GM23338 (cell line): ENCODE results near the gene RAB11FIP3. TPM values are rescaled to one million over a fixed set of nuclear protein-coding genes. Genes with fewer than 3 reads are reported as not detected.

Experiments
- ATAC-seq: fragments of 200-7000 bp; cut with Tn5 transposase; 3 replicates; pipeline ENCODE4 v1.9.1; 2020
- DNase-seq: peaks from one replicate; pipeline ENCODE4 v3.0.0-alpha.2; 2015; ENCODE audit warnings: low spot score
- H2AFZ ChIP-seq: fragments of 200-600 bp; sonication (generic); 2 replicates; pipeline ENCODE4 v1.8.0; 2016; ENCODE audit warnings: antibody characterized with exemption, mild to moderate bottlenecking, moderate library complexity
- H3F3A ChIP-seq: fragments of 200-600 bp; sonication (generic); replicated peaks from 2 replicates; pipeline ENCODE4 v1.8.0; 2017; ENCODE audit warnings: antibody characterized with exemption, mixed run types, low read depth
- H3K27ac ChIP-seq: fragments of 200-600 bp; sonication (generic); 2 replicates; pipeline ENCODE4 v1.6.1; 2016; ENCODE audit warnings: low read depth
- H3K27me3 ChIP-seq: fragments of 200-600 bp; sonication (generic); 2 replicates; pipeline ENCODE4 v1.8.0; 2016; ENCODE audit warnings: mild to moderate bottlenecking, mixed run types, moderate library complexity; ENCODE audit not compliant: insufficient read depth
- H3K36me3 ChIP-seq: fragments of 200-600 bp; sonication (generic); 2 replicates; pipeline ENCODE4 v1.8.0; 2016; ENCODE audit warnings: mild to moderate bottlenecking; ENCODE audit not compliant: insufficient read depth
- H3K4me1 ChIP-seq: fragments of 200-600 bp; sonication (generic); 2 replicates; pipeline ENCODE4 v1.8.0; 2016; ENCODE audit warnings: mild to moderate bottlenecking, moderate library complexity; ENCODE audit not compliant: insufficient read depth
- H3K4me2 ChIP-seq: fragments of 200-600 bp; sonication (generic); 2 replicates; pipeline ENCODE4 v1.7.1; 2017; ENCODE audit warnings: mixed run types
- H3K4me3 ChIP-seq: fragments of 200-600 bp; sonication (generic); 2 replicates; pipeline ENCODE4 v1.6.1; 2016; ENCODE audit warnings: mixed run types
- H3K79me2 ChIP-seq: fragments of 200-600 bp; sonication (generic); replicated peaks from 2 replicates; pipeline ENCODE4 v1.8.0; 2017; ENCODE audit warnings: mild to moderate bottlenecking; ENCODE audit not compliant: insufficient read depth
- H3K9me2 ChIP-seq: fragments of 200-600 bp; sonication (generic); 2 replicates; pipeline ENCODE4 v1.8.0; 2017; ENCODE audit not compliant: insufficient read depth
- H4K20me1 ChIP-seq: fragments of 200-600 bp; sonication (generic); replicated peaks from 2 replicates; pipeline ENCODE4 v1.8.0; 2017; ENCODE audit warnings: mild to moderate bottlenecking; ENCODE audit not compliant: insufficient read depth
- H3K27ac Mint-ChIP-seq: 2 replicates; pipeline ENCODE4 v1.8.0; 2020; ENCODE audit warnings: inconsistent platforms, mild to moderate bottlenecking, moderate library complexity, mixed read lengths
- H3K27me3 Mint-ChIP-seq: 3 replicates; pipeline ENCODE4 v1.8.0; 2022; ENCODE audit warnings: low read depth, mild to moderate bottlenecking, moderate library complexity, mixed read lengths, inconsistent platforms; ENCODE audit not compliant: insufficient read depth, poor library complexity
- H3K36me3 Mint-ChIP-seq: 3 replicates; pipeline ENCODE4 v1.8.0; 2021; ENCODE audit warnings: low read depth, mild to moderate bottlenecking, inconsistent platforms, moderate library complexity, mixed read lengths
- H3K4me1 Mint-ChIP-seq: 3 replicates; pipeline ENCODE4 v1.8.0; 2020; ENCODE audit warnings: mild to moderate bottlenecking, inconsistent platforms, mixed read lengths
- H3K4me3 Mint-ChIP-seq: 3 replicates; pipeline ENCODE4 v1.8.0; 2021; ENCODE audit warnings: moderate library complexity, mild to moderate bottlenecking, inconsistent platforms, mixed read lengths
- H3K9me3 Mint-ChIP-seq: 3 replicates; pipeline ENCODE4 v1.8.0; 2020; ENCODE audit warnings: moderate library complexity, mild to moderate bottlenecking, inconsistent platforms, mixed read lengths
- CREB1 ChIP-seq: fragments of 250-450 bp; sonication (Bioruptor Pico); IDR thresholded peaks from 2 replicates; pipeline ENCODE4 v1.5.0; 2020; ENCODE audit warnings: low read depth, mild to moderate bottlenecking, moderate library complexity
- EZH2 ChIP-seq: fragments of 200-600 bp; sonication (generic); IDR thresholded peaks from one replicate; pipeline ENCODE4 v1.8.0; 2017; ENCODE audit warnings: antibody characterized with exemption, mild to moderate bottlenecking, low read depth; ENCODE audit not compliant: unreplicated experiment
- EZH2phosphoT487 ChIP-seq: fragments of 200-600 bp; sonication (generic); IDR thresholded peaks from one replicate; pipeline ENCODE4 v1.8.1; 2018; ENCODE audit warnings: antibody characterized with exemption; ENCODE audit not compliant: unreplicated experiment
- JUNB ChIP-seq: IDR thresholded peaks from one replicate; pipeline ENCODE4 v1.6.1; 2016; ENCODE audit warnings: antibody characterized with exemption; ENCODE audit not compliant: unreplicated experiment
- NANOG ChIP-seq: IDR thresholded peaks from 2 replicates; pipeline ENCODE4 v1.6.1; 2016; ENCODE audit warnings: antibody characterized with exemption, borderline replicate concordance
- POLR2AphosphoS5 ChIP-seq: IDR thresholded peaks from 2 replicates; pipeline ENCODE4 v1.6.1; 2016; ENCODE audit warnings: antibody characterized with exemption, low read depth
- STAT1 ChIP-seq: IDR thresholded peaks from one replicate; pipeline ENCODE4 v1.6.1; 2016; ENCODE audit warnings: antibody characterized with exemption; ENCODE audit not compliant: unreplicated experiment
- ZNF114 ChIP-seq: fragments of 250-450 bp; sonication (Bioruptor Pico); IDR thresholded peaks from 2 replicates; pipeline ENCODE4 v1.5.0; 2020; ENCODE audit warnings: mild to moderate bottlenecking, moderate library complexity
- ZNF331 ChIP-seq: fragments of 250-450 bp; sonication (Bioruptor Pico); IDR thresholded peaks from 2 replicates; pipeline ENCODE4 v1.5.0; 2020; ENCODE audit warnings: low read depth, mild to moderate bottlenecking, moderate library complexity
- polyA plus RNA-seq: library from polyadenylated mRNA; unstranded; fragments of >200 nt; fragmentation: Nextera tagmentation; extraction: Ambion mirVana; gene quantifications from 2 replicates; pipeline ENCODE4 v1.2.1, GENCODE V29; 2016
- total RNA-seq: library from RNA; depleted of rRNA; stranded (reverse); fragments of >200 nt; shearing (Covaris generic); gene quantifications from 2 replicates; pipeline ENCODE4 v1.2.3, GENCODE V29; 2014
- TF ChIP-seq, protein P1 (sequence below): IDR thresholded peaks from one replicate; pipeline ENCODE4 v1.6.1; 2018; ENCODE audit warnings: antibody characterized with exemption; ENCODE audit not compliant: unreplicated experiment
- TF ChIP-seq, protein P2 (sequence below): IDR thresholded peaks from 2 replicates; pipeline ENCODE4 v1.6.1; 2016; ENCODE audit warnings: antibody characterized with exemption
- TF ChIP-seq, protein P3 (sequence below), 2 experiments: fragments of 200-600 bp in 1 of 2; sonication (generic) in 1 of 2; conservative IDR thresholded peaks; 2 replicates each; pipeline versions ENCODE4 v1.5.1 to v1.6.1; 2016 to 2017; ENCODE audit warnings: antibody characterized with exemption in 2 of 2, low read depth in 2 of 2, mild to moderate bottlenecking in 2 of 2, moderate library complexity in 1 of 2
- TF ChIP-seq, protein P4 (sequence below): fragments of 250-450 bp; sonication (Bioruptor Pico); IDR thresholded peaks from 2 replicates; pipeline ENCODE4 v1.5.0; 2020; ENCODE audit warnings: mild to moderate bottlenecking, moderate library complexity

The RAB11FIP3 gene
- total and polyA plus RNA-seq, 2 experiments from 2014 or later, result 3.2 to 29.2 TPM

DNA sequence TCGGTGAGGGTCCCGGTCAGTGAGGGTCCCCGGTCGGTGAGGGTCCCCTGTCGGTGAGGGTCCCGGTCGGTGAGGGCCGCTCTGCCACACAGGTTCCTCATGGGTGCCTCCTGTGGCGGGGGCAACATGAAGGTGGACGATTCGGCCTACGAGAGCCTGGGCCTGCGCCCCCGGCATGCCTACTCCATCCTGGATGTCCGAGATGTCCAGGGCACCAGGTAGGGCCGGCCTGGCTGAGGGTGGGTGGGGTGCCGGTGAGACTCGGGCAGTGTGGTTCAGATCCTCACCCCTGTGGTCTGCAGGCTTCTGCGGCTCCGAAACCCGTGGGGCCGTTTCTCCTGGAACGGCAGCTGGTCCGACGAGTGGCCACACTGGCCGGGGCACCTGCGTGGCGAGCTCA is 125.8 kb downstream of the RAB11FIP3 start:
- no peak overlapping the region for H3K27ac Mint-ChIP-seq
- peaks cover 2% of the 10 kb centered on the region for H3K27me3 Mint-ChIP-seq
- H3K4me3 ChIP-seq, result no peak overlapping the region
- no peaks in the 10 kb centered on the region; the same call in 1 of the 2 replicates for H4K20me1 ChIP-seq
- no peaks in the 10 kb centered on the region for H3K27me3 ChIP-seq
- H3K36me3 Mint-ChIP-seq, result peaks cover 3% of the 10 kb centered on the region; the same call in 1 of the 3 replicates
- no peak for DNase-seq
- H3K27ac ChIP-seq, result no peak overlapping the region
- no peaks in the 10 kb centered on the region for H3K9me3 Mint-ChIP-seq
- ATAC-seq, result no peak
- H3K4me2 ChIP-seq, result no peak overlapping the region
- H3K4me3 Mint-ChIP-seq, result no peak overlapping the region
- no peaks in the 10 kb centered on the region for H3K4me1 ChIP-seq
- H3K36me3 ChIP-seq, result no peaks in the 10 kb centered on the region
- H2AFZ ChIP-seq, result no peak overlapping the region
- no peaks in the 10 kb centered on the region for H3K79me2 ChIP-seq
- no peaks in the 10 kb centered on the region for H3K9me2 ChIP-seq
- H3K4me1 Mint-ChIP-seq, result no peaks in the 10 kb centered on the region
- TF ChIP-seq, protein P1, sequence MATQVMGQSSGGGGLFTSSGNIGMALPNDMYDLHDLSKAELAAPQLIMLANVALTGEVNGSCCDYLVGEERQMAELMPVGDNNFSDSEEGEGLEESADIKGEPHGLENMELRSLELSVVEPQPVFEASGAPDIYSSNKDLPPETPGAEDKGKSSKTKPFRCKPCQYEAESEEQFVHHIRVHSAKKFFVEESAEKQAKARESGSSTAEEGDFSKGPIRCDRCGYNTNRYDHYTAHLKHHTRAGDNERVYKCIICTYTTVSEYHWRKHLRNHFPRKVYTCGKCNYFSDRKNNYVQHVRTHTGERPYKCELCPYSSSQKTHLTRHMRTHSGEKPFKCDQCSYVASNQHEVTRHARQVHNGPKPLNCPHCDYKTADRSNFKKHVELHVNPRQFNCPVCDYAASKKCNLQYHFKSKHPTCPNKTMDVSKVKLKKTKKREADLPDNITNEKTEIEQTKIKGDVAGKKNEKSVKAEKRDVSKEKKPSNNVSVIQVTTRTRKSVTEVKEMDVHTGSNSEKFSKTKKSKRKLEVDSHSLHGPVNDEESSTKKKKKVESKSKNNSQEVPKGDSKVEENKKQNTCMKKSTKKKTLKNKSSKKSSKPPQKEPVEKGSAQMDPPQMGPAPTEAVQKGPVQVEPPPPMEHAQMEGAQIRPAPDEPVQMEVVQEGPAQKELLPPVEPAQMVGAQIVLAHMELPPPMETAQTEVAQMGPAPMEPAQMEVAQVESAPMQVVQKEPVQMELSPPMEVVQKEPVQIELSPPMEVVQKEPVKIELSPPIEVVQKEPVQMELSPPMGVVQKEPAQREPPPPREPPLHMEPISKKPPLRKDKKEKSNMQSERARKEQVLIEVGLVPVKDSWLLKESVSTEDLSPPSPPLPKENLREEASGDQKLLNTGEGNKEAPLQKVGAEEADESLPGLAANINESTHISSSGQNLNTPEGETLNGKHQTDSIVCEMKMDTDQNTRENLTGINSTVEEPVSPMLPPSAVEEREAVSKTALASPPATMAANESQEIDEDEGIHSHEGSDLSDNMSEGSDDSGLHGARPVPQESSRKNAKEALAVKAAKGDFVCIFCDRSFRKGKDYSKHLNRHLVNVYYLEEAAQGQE, result no peak
- TF ChIP-seq, protein P2, sequence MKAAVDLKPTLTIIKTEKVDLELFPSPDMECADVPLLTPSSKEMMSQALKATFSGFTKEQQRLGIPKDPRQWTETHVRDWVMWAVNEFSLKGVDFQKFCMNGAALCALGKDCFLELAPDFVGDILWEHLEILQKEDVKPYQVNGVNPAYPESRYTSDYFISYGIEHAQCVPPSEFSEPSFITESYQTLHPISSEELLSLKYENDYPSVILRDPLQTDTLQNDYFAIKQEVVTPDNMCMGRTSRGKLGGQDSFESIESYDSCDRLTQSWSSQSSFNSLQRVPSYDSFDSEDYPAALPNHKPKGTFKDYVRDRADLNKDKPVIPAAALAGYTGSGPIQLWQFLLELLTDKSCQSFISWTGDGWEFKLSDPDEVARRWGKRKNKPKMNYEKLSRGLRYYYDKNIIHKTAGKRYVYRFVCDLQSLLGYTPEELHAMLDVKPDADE, result no peak
- no peak for TF ChIP-seq EZH2
- TF ChIP-seq JUNB, result no peak
- TF ChIP-seq, protein P3, sequence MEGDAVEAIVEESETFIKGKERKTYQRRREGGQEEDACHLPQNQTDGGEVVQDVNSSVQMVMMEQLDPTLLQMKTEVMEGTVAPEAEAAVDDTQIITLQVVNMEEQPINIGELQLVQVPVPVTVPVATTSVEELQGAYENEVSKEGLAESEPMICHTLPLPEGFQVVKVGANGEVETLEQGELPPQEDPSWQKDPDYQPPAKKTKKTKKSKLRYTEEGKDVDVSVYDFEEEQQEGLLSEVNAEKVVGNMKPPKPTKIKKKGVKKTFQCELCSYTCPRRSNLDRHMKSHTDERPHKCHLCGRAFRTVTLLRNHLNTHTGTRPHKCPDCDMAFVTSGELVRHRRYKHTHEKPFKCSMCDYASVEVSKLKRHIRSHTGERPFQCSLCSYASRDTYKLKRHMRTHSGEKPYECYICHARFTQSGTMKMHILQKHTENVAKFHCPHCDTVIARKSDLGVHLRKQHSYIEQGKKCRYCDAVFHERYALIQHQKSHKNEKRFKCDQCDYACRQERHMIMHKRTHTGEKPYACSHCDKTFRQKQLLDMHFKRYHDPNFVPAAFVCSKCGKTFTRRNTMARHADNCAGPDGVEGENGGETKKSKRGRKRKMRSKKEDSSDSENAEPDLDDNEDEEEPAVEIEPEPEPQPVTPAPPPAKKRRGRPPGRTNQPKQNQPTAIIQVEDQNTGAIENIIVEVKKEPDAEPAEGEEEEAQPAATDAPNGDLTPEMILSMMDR (conservative IDR thresholded peaks at IDR 0.05; ENCODE audit: low read depth in 2 of 2), result no peak
- TF ChIP-seq POLR2AphosphoS5, result no peak
- TF ChIP-seq, protein P4, sequence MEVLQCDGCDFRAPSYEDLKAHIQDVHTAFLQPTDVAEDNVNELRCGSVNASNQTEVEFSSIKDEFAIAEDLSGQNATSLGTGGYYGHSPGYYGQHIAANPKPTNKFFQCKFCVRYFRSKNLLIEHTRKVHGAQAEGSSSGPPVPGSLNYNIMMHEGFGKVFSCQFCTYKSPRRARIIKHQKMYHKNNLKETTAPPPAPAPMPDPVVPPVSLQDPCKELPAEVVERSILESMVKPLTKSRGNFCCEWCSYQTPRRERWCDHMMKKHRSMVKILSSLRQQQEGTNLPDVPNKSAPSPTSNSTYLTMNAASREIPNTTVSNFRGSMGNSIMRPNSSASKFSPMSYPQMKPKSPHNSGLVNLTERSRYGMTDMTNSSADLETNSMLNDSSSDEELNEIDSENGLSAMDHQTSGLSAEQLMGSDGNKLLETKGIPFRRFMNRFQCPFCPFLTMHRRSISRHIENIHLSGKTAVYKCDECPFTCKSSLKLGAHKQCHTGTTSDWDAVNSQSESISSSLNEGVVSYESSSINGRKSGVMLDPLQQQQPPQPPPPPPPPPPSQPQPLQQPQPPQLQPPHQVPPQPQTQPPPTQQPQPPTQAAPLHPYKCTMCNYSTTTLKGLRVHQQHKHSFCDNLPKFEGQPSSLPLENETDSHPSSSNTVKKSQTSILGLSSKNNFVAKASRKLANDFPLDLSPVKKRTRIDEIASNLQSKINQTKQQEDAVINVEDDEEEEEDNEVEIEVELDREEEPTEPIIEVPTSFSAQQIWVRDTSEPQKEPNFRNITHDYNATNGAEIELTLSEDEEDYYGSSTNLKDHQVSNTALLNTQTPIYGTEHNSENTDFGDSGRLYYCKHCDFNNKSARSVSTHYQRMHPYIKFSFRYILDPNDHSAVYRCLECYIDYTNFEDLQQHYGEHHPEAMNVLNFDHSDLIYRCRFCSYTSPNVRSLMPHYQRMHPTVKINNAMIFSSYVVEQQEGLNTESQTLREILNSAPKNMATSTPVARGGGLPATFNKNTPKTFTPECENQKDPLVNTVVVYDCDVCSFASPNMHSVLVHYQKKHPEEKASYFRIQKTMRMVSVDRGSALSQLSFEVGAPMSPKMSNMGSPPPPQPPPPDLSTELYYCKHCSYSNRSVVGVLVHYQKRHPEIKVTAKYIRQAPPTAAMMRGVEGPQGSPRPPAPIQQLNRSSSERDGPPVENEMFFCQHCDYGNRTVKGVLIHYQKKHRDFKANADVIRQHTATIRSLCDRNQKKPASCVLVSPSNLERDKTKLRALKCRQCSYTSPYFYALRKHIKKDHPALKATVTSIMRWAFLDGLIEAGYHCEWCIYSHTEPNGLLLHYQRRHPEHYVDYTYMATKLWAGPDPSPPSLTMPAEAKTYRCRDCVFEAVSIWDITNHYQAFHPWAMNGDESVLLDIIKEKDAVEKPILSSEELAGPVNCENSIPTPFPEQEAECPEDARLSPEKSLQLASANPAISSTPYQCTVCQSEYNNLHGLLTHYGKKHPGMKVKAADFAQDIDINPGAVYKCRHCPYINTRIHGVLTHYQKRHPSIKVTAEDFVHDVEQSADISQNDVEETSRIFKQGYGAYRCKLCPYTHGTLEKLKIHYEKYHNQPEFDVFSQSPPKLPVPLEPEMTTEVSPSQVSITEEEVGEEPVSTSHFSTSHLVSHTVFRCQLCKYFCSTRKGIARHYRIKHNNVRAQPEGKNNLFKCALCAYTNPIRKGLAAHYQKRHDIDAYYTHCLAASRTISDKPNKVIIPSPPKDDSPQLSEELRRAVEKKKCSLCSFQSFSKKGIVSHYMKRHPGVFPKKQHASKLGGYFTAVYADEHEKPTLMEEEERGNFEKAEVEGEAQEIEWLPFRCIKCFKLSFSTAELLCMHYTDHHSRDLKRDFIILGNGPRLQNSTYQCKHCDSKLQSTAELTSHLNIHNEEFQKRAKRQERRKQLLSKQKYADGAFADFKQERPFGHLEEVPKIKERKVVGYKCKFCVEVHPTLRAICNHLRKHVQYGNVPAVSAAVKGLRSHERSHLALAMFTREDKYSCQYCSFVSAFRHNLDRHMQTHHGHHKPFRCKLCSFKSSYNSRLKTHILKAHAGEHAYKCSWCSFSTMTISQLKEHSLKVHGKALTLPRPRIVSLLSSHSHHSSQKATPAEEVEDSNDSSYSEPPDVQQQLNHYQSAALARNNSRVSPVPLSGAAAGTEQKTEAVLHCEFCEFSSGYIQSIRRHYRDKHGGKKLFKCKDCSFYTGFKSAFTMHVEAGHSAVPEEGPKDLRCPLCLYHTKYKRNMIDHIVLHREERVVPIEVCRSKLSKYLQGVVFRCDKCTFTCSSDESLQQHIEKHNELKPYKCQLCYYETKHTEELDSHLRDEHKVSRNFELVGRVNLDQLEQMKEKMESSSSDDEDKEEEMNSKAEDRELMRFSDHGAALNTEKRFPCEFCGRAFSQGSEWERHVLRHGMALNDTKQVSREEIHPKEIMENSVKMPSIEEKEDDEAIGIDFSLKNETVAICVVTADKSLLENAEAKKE (CRISPR knock-in tag), result no peak
- TF ChIP-seq NANOG, result no peak
- no peak for TF ChIP-seq ZNF114
- no peak for TF ChIP-seq EZH2phosphoT487
- TF ChIP-seq STAT1, result no peak
- no peak for TF ChIP-seq CREB1
- TF ChIP-seq ZNF331 (CRISPR knock-in tag), result no peak
- 0 out of 2 replicates have a peak, but pooled peaks cover 6% of the 10 kb centered on the region for H3F3A ChIP-seq
